ENCODE results near the gene FBLL1.

FBLL1 gene

GRCh38 chr5:168528521-168529373, at the start of gene FBLL1:
Gene FBLL1 (plus strand): TSS chr5:168529305. CDS start chr5:168529505, 200 bp downstream.
- no peak for DNase-seq (ENCODE audit: low read depth)
- TF ChIP-seq CTCF (IDR thresholded peaks at IDR 0.05; ENCODE audit: control insufficient read depth, insufficient read depth, low read depth, low read length, missing control alignments) = no peak
- peak within 1 kb of the TSS; percentile 49 for H3K4me3 ChIP-seq (ENCODE audit: control insufficient read depth, low read depth, low read length)

GRCh38 chr5:168480601-168481000, 48.5 kb upstream of the FBLL1 start:
- no peak overlapping the region for H3K4me3 ChIP-seq (ENCODE audit: control insufficient read depth, low read depth, low read length)
- no peak for DNase-seq (ENCODE audit: low read depth)
- TF ChIP-seq CTCF (IDR thresholded peaks at IDR 0.05; ENCODE audit: control insufficient read depth, insufficient read depth, low read depth, low read length, missing control alignments) = no peak

- no peak for DNase-seq (ENCODE audit: low read depth)
- H3K4me3 ChIP-seq (ENCODE audit: control insufficient read depth, low read depth, low read length) = no peak overlapping the region
Observed at GRCh38 chr5:168481330-168481788, 47.7 kb upstream of the FBLL1 start.

GRCh38 chr5:168482361-168482760, 46.7 kb upstream of the FBLL1 start:
- no peak overlapping the region for H3K4me3 ChIP-seq (ENCODE audit: control insufficient read depth, low read depth, low read length)

More at GRCh38 chr5:168481330-168481788, 47.7 kb upstream of the FBLL1 start:
- TF ChIP-seq CTCF (IDR thresholded peaks at IDR 0.05; ENCODE audit: control insufficient read depth, insufficient read depth, low read depth, low read length, missing control alignments) = no peak

GRCh38 chr5:168486136-168486879, 42.8 kb upstream of the FBLL1 start, which contains the start of gene RARS1:
Gene RARS1 (plus strand): TSS chr5:168486471. CDS start chr5:168486499, 28 bp downstream.
- H3K4me3 ChIP-seq (ENCODE audit: control insufficient read depth, low read depth, low read length) = peak within 1 kb of the TSS; percentile 99
- peak; percentile 99 for TF ChIP-seq CTCF (IDR thresholded peaks at IDR 0.05; ENCODE audit: control insufficient read depth, insufficient read depth, low read depth, low read length, missing control alignments)
- DNase-seq (ENCODE audit: low read depth) = peak; percentile 73

More at GRCh38 chr5:168482361-168482760, 46.7 kb upstream of the FBLL1 start:
- no peak for TF ChIP-seq CTCF (IDR thresholded peaks at IDR 0.05; ENCODE audit: control insufficient read depth, insufficient read depth, low read depth, low read length, missing control alignments)
- DNase-seq (ENCODE audit: low read depth) = no peak

- no peak for DNase-seq (ENCODE audit: low read depth)
- H3K4me3 ChIP-seq (ENCODE audit: control insufficient read depth, low read depth, low read length) = no peak overlapping the region
- no peak for TF ChIP-seq CTCF (IDR thresholded peaks at IDR 0.05; ENCODE audit: control insufficient read depth, insufficient read depth, low read depth, low read length, missing control alignments)
Observed at GRCh38 chr5:168489059-168489458, 40.0 kb upstream of the FBLL1 start.
